Measurements from ENCODE around the gene CD109.

- TF ChIP-seq POLR2A (IDR thresholded peaks at IDR 0.05; ENCODE audit: low read depth, low read length) (no peak), FOS (IDR thresholded peaks at IDR 0.05; ENCODE audit: low read depth, low read length) (peak; percentile 42; the same call in 1 of the 2 replicates), MAFK (IDR thresholded peaks at IDR 0.05; ENCODE audit: low read depth, low read length) (no peak), CTCF (conservative IDR thresholded peaks at IDR 0.05; ENCODE audit: low read depth, low read length) (peak; percentile 77), BHLHE40 (IDR thresholded peaks at IDR 0.05; ENCODE audit: low read depth, low read length) (peak; percentile 61), RCOR1 (IDR thresholded peaks at IDR 0.05; ENCODE audit: insufficient replicate concordance, low read length) (peak; percentile 78)
These were observed 102.6 kb downstream of the CD109 start for GRCh38 chr6:73798592-73798991.

Measured in IMR-90 (cell line).